GM19455 (cell line): ENCODE data around the gene IFI27L1.
A peak's percentile ranks its signal among the peaks of the same experiment; 100 is the strongest.

Experiments
- ATAC-seq: cut with Tn5 transposase; IDR thresholded peaks from one replicate; pipeline ENCODE4 v1.9.1; 2021; ENCODE audit not compliant: unreplicated experiment

IFI27L1 gene, protein sequence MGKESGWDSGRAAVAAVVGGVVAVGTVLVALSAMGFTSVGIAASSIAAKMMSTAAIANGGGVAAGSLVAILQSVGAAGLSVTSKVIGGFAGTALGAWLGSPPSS

GRCh38 chr14:94080621-94081385, at the start of gene IFI27L1, which contains the start of gene DDX24:
Gene IFI27L1, plus strand, starts transcription at chr14:94081310. Its CDS starts 15,628 bp downstream, at chr14:94096938.
Gene DDX24, minus strand, starts transcription at chr14:94081202. Its CDS starts 1,460 bp downstream, at chr14:94079742.
- ATAC-seq: peak; percentile 98

DNA sequence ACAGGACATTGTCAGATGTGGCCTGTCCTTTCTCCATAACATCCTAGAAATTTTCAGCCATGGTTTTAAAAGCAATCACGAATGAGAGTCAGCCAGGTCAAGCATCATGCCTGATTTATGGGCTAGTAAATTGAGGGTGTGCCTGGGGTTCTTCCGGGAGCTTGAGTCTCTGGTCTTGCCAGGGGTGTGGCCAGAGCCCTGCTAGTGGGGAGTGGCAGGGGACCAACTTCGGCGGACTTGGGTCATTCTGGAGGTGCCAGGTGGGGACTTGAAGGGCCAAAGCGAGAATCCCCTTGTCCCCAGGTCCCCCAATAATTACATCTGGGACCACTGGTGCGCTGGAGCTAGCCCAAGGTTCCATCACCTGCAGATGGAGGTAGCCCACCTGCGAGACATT, 49.2 kb upstream of the IFI27L1 start:
- no peak for ATAC-seq

DNA sequence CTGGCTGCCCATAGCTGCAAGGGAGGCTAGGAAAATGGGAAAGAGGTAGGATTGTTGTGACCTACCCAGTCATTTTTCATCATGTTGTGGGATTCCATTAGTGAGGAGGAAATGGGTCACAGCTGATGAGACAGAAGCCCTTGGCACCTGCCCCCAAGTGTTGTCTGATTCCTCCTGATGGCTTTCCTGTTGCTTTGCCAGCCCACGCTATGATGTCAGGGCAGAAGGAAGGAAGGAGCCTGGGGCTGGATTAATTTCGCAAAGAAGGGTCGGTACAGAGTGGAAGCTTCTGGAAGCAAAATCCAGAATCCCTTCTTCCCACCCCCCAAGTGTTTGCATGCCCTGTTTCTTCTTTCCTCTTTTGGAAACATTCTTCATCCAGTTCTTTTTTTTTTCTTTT, 46.2 kb upstream of the IFI27L1 start:
- ATAC-seq: no peak

GRCh38 chr14:94036313-94037167, 44.6 kb upstream of the IFI27L1 start:
- peak; percentile 94 for ATAC-seq

- no peak for ATAC-seq
These were observed 43.2 kb upstream of the IFI27L1 start for GRCh38 chr14:94037954-94038353.

DNA sequence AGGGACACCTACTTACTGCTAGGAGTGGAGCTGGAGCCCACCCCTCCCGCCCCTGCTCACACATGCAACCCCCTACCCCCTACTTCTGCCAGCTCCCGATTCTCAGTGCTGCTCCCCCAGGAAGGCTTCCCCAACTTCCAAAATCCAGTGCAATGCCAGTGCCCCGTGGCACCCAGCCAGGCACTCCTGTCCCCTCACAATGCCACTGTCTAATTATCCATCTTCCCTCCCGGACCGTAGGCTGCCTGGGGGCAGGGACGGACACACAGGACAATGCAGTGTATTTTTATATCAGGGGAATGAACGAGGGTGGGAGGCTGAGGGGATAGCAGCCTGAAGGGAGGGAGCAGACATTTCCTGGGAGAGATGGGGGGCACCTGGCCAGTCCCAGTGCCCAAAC, 42.6 kb upstream of the IFI27L1 start:
- no peak for ATAC-seq

GRCh38 chr14:94038921-94039629, 42.0 kb upstream of the IFI27L1 start:
- ATAC-seq: no peak

DNA sequence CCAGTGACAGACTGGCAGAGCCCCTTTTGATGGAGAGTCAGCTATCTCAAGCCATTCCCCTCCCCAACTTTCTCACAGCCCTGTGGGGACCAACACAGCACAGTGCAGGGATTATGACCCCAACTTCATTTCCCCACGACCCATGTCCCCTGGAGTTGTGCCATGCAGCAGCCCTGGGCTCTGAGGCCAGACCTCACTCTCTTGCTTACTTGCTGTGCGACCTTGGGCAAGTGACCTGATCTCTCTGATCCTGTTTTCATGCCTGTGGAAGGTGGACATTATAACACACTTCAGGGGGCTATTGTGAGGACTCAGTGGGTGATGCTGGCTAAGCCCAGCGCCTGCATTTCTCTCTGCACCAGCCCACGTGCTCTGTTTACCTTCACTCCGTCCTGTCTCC, 40.9 kb upstream of the IFI27L1 start:
- no peak for ATAC-seq

GRCh38 chr14:94040796-94041195, 40.3 kb upstream of the IFI27L1 start:
- no peak for ATAC-seq

GRCh38 chr14:94041551-94042346, 39.4 kb upstream of the IFI27L1 start:
- no peak for ATAC-seq

GRCh38 chr14:94042433-94043091, 38.5 kb upstream of the IFI27L1 start:
- ATAC-seq: no peak

DNA sequence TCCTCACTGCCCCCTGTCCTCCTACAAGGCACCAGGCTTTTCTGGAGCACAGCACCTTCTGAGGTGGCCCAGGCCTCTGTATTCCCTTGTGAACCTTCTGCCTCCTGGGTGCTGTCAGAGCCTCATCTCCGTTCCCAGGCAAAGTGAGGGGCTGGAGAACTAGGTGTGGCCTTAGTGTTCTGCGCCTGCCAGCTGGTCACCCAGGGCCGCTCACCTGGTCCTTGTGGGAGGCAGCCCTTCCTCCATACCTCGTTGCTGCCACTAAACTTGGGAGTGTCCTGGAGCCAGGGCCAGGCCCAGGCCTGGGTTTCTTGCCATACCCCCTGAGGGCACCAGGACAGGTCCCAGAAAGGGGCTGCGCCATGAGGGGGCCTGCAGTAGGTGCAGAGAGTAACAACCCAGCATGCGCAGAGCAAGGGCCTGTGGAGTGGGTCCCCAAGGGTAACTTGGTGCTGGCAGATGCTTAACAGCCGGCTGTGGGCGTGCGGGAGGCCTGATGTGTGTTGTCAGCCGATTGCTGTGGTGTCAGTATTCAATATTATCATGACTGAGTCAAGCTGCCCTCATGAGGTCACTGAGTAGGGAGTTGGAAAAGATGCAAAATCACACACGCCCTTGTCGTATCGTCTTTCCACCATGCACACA, 37.9 kb upstream of the IFI27L1 start:
- no peak for ATAC-seq

- no peak for ATAC-seq
These were observed 37.2 kb upstream of the IFI27L1 start for GRCh38 chr14:94043756-94044475.

DNA sequence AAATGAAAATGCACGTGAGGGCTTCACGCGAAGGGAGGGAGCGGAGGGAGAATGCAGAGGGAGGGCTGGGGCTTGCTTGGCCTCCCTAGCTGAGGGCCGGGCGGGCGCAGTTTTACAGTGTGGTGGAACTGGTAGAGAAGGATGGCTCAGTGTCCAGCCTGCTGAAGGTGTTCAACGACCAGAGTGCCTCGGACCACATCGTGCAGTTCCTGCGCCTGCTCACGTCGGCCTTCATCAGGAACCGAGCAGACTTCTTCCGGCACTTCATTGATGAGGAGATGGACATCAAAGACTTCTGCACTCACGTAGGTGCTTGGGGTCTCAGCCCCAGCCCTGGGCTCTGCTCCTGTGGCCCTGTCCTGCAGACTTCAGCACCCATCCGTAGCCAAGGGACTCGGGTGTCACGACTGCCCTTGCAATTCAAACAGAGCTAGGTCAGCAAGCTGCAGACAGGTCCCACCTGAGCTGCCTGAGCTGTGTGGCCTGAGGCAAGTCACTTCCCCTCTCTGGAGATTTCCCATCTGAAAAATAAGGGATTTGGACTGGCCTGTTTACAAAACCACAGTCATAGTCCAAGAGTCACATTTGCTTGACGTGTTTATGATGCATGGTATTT, 36.5 kb upstream of the IFI27L1 start:
- ATAC-seq: no peak

DNA sequence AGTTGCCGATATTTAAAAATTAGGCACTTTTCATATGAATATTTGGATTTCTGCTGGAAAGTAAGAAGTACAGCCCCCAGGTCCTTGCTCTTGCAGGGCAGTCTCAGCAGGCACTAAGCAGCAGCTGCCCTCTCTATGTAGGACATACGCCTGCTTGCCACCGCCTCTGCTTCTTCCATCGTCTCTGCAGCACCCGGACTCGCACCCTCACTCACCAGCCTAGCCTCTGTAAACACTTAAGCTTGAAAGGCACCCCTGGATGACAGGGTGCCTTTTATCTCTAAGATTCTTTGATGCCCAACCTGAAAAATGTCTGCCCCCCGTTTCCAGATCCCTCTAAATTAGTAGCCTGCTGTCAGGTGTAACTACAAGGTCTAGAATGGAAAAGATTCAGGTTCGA, 36.0 kb upstream of the IFI27L1 start:
- ATAC-seq: no peak

DNA sequence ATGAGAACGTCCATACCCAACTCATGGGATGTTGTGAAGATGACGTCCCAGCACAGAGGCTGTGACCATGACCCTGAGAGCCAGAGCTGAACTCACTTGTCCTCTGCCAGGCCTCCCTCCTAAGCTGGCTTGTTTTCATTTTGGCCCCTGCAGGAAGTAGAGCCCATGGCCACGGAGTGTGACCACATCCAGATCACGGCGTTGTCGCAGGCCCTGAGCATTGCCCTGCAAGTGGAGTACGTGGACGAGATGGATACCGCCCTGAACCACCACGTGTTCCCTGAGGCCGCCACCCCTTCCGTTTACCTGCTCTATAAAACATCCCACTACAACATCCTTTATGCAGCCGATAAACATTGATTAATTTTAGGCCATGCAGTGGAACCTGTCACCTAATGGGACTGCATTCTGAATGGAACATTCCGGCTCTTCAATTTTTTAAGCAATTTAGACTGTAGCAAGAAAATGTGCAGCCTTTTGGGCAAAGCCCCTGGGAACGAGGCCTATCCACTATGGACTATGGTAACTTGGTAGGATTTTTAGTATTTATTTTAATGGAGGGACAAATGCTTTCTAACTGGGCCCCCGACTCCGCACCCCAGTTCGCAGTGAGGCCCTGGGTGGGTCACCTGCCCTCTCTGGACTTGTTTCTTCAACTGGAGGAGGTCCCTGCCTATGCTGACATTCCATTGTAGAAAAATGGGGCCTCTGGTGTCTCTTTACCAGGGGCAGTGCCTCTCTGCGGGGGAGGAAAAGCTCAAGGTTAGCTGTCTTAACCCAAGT, 35.4 kb upstream of the IFI27L1 start:
- no peak for ATAC-seq

DNA sequence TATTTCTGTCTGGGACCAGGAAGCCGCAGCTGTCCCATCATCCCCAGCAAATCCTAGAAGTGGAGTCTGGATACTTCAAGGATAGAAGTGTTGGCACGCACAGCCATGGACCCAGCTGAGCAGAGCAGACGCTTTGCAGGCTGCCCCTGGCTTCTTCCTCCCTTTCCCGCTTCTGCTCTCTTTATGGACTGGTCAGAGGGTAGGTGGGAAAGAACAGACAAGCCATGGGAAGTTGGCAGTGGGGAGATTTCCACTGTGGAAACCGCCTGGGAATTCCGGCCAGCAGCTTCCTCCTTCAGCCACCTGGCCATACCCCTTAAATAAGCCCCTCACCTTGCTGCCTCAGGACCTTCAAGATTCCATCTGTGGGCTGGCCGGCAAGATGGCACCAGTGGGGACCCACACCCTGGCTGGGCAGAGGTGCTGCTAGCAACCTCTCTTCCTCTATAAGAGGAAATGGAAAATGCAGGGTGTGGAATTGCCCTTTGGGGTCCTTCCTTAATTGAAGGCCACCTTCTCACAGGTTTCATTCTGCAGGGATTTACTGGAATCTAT, 34.3 kb upstream of the IFI27L1 start:
- no peak for ATAC-seq
